ENCODE measurements around the gene CNOT1. TPM values are rescaled to one million over a fixed set of nuclear protein-coding genes. Genes with fewer than 3 reads are reported as not detected.
"Not testable (repeated sequence)": the region's sequence is repeated elsewhere in the genome, so short reads cannot be mapped to it uniquely, and the experiment has no call there.

CNOT1 gene
- polyA plus RNA-seq, 5 donors, result 173 to 200 (median 185) TPM

GRCh38 chr16:58503863-58504688 lies 125.5 kb downstream of the CNOT1 start:
- DNase-seq, result no peak

- DNase-seq, result no peak
Measured at GRCh38 chr16:58503166-58503862, 126.3 kb downstream of the CNOT1 start.

- no peak for DNase-seq
Measured at GRCh38 chr16:58502217-58502921, 127.3 kb downstream of the CNOT1 start.

- peak in 1 of 2 donors; percentile 33 for DNase-seq
Measured at GRCh38 chr16:58501242-58502131, 128.1 kb downstream of the CNOT1 start.

- no peak for DNase-seq
Measured at GRCh38 chr16:58500430-58501241, 129.0 kb downstream of the CNOT1 start.

- DNase-seq, result peak in 1 of 2 donors; percentile 46
Measured at GRCh38 chr16:58499615-58500351, 129.8 kb downstream of the CNOT1 start, which contains the start of gene NDRG4. TSS of gene NDRG4 (plus strand) at chr16:58500143. CDS start at chr16:58500249, 106 bp downstream.

- no peak for DNase-seq
Measured at GRCh38 chr16:58499092-58499511, 130.5 kb downstream of the CNOT1 start.

GRCh38 chr16:58498341-58499091 lies 131.1 kb downstream of the CNOT1 start:
- no peak for DNase-seq

- DNase-seq, result no peak
Measured at GRCh38 chr16:58497935-58498334, 131.7 kb downstream of the CNOT1 start.

GRCh38 chr16:58497468-58497867 lies 132.2 kb downstream of the CNOT1 start:
- DNase-seq, result no peak

- no peak for DNase-seq
Measured at GRCh38 chr16:58495521-58496331, 133.9 kb downstream of the CNOT1 start.

- peak; percentile 62 to 78 for DNase-seq
Measured at GRCh38 chr16:58494981-58495520, 134.6 kb downstream of the CNOT1 start.

- no peak for DNase-seq
Measured at GRCh38 chr16:58493756-58494431, 135.7 kb downstream of the CNOT1 start.

- no peak for DNase-seq
Measured at GRCh38 chr16:58492735-58493134, 136.9 kb downstream of the CNOT1 start.

GRCh38 chr16:58492066-58492465 lies 137.6 kb downstream of the CNOT1 start:
- DNase-seq, result no peak

GRCh38 chr16:58490539-58490938 lies 139.1 kb downstream of the CNOT1 start:
- DNase-seq, result not testable (repeated sequence)

- no peak for DNase-seq
Measured at GRCh38 chr16:58490065-58490464, 139.6 kb downstream of the CNOT1 start.

All from right lung (tissue), 5 donors.